Natural killer cell treated with Interleukin-12 subunit alpha and Interleukin-12 subunit beta and Interleukin-15 and Interleukin-18, amount 100 ng/mL, for 72 hours (primary cell): Measurements from ENCODE around the gene HOOK1. TPM values are rescaled to one million over a fixed set of nuclear protein-coding genes. Genes with fewer than 3 reads are reported as not detected.
A peak's percentile ranks its signal among the peaks of the same experiment; 100 is the strongest.
"Not testable (repeated sequence)": the region's sequence is repeated elsewhere in the genome, so short reads cannot be mapped to it uniquely, and the experiment has no call there.

Experiments used
- ATAC-seq, 2 donors: fragments of 150-1000 bp; cut with Tn5 transposase in 1 of 2; sonication (Bioruptor Pico), chemical (Tn5 transposase) in 1 of 2; 2 replicates each; pipeline ENCODE4 v1.10.0; 2021
- DNase-seq: peaks from one replicate; pipeline ENCODE4 v3.0.0; 2022; ENCODE audit warnings: low spot score
- H3K27ac Mint-ChIP-seq, 2 donors: 1 replicate in 1 of 2; 2 replicates in 1 of 2; pipeline ENCODE4 v1.8.0; 2022; ENCODE audit warnings: mixed read lengths in 2 of 2, mild to moderate bottlenecking in 1 of 2, moderate library complexity in 1 of 2
- H3K27me3 Mint-ChIP-seq, 2 donors: 1 replicate in 1 of 2; 2 replicates in 1 of 2; pipeline ENCODE4 v1.8.0; 2022; ENCODE audit warnings: mixed read lengths in 2 of 2
- H3K36me3 Mint-ChIP-seq: one replicate; pipeline ENCODE4 v1.8.0; 2022; ENCODE audit warnings: mixed read lengths
- H3K4me1 Mint-ChIP-seq, 2 donors: 1 replicate in 1 of 2; 2 replicates in 1 of 2; pipeline ENCODE4 v1.8.0; 2022; ENCODE audit warnings: low read depth in 2 of 2, mixed read lengths in 2 of 2, mild to moderate bottlenecking in 1 of 2
- H3K4me3 Mint-ChIP-seq: one replicate; pipeline ENCODE4 v1.8.0; 2022; ENCODE audit warnings: mixed read lengths
- H3K9me3 Mint-ChIP-seq: 2 replicates; pipeline ENCODE4 v1.8.0; 2022; ENCODE audit warnings: mixed read lengths
- total RNA-seq, 2 donors: library from RNA; stranded (reverse); gene quantifications; one replicate each; pipeline ENCODE4 v1.2.3, GENCODE V29; 2022

The HOOK1 gene
- total RNA-seq, 2 donors from 2014 or later = 1.1 to 2.6 TPM

DNA sequence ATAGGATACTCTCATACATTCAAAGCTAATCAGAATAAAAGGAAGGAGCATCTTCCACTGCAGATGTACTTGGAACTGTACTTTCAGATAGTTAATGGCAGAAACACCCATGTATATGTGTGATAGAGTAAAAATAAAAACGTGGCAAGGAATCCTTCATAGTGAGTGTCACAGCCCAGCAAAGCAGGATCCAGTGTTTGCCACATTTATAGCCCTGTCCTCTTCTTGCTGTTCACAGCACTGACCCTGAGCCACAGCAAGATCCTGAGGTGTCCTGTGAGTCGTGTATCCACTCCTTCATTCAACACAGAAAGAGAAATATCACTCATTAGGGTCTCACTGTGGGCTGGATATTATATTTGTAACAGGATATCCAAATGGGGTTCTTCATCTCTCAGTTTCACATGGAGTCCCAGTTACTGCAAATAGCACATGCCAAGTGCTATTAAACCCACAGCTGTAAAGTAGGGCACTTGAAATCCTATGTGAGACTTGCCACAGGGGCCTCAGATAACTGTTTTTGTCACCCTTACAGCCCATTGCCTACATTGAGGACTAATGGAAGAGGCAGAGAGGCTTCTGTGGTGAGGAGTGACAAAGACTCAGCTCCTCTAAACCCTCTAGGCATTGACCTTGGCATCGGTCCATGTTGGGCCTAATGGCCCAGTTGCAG, 70.5 kb downstream of the HOOK1 start:
- Mint-ChIP-seq H3K36me3 (no peaks in the 10 kb centered on the region), H3K4me1 (no peaks in the 10 kb centered on the region), H3K9me3 (no peaks in the 10 kb centered on the region), H3K27ac (no peak overlapping the region), H3K4me3 (no peak overlapping the region), H3K27me3 (peaks cover 18 to 22% of the 10 kb centered on the region in 2 donors)
- no peak for ATAC-seq
- DNase-seq = no peak

DNA sequence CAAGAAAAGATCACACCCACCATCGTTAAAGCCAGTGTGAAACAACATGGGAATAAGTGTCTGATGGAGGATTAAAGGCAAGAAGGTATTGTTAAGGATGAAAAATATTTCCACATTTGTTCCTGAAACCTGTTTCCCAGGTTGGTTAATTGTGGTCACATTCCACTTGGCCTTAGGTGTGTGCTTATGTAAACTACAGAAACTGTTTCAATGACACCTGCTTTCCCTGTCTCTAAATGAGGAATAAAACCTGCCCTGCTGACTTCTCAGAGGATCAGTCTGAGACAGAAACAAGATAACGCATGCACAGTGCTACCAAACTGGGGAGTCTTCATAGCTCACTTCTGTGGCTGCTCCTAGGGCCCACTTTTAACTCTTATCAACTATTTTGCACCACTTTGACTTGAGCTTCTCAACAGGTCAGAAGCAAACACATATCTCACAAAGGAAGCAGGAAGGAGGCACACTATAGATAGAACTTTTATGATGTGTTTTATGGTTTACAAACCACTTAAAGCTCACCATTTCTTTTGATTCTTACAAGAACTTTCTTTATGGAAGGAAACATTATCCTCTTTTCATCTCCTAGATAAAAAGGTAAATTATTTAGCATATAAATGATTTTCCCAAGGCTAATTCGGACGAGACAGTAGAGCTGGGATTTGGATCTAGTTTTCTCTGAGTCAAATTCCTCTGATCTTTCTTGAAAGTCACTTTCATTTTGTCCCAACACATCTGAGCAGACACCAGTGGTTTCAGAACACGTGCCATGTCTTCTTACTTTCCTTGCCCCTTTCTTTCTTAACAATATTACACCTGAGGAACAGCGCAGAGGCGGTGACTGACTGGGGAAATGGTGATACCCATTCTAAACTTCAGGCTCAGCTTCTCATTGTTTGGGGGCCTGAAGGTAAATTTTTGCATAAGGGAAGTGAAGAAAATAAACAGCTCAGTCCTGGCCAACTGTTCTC, 78.4 kb downstream of the HOOK1 start:
- H3K36me3 Mint-ChIP-seq = no peaks in the 10 kb centered on the region
- no peak overlapping the region for H3K27ac Mint-ChIP-seq
- DNase-seq (no peak), ATAC-seq (no peak)
- H3K4me3 Mint-ChIP-seq = no peak overlapping the region
- H3K27me3 Mint-ChIP-seq = peaks cover 0 to 7% of the 10 kb centered on the region in 2 donors
- no peaks in the 10 kb centered on the region for H3K9me3 Mint-ChIP-seq
- no peaks in the 10 kb centered on the region for H3K4me1 Mint-ChIP-seq

GRCh38 chr1:59897165-59897564, 82.4 kb downstream of the HOOK1 start:
- Mint-ChIP-seq H3K4me1 (no peaks in the 10 kb centered on the region), H3K36me3 (no peaks in the 10 kb centered on the region), H3K9me3 (no peaks in the 10 kb centered on the region), H3K27ac (no peak overlapping the region), H3K27me3 (peaks cover 0 to 8% of the 10 kb centered on the region in 2 donors), H3K4me3 (no peak overlapping the region)
- ATAC-seq (no peak), DNase-seq (no peak)

DNA sequence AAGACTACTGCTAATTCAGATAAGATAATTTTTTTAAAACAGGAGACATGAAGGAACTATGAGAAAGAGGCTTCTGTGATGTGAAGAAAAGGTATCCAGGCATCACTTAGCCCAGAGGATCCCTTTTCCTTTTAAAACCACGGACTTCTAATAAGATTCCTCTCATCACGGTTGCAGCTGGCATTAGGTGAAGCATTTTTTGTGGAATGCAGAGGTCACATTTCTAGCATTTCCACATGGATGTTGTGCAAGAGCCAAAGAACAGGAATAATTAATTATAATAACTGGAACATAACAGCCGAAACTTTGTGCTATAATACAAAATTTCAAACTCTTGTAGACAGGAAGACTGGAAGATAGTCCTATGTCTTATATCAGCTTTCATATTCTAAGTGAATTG, 84.2 kb downstream of the HOOK1 start:
- H3K27ac Mint-ChIP-seq = no peak overlapping the region
- ATAC-seq (no peak), DNase-seq (no peak)
- H3K27me3 Mint-ChIP-seq = peaks cover 7 to 8% of the 10 kb centered on the region in 2 donors
- no peaks in the 10 kb centered on the region for H3K9me3 Mint-ChIP-seq
- no peaks in the 10 kb centered on the region for H3K4me1 Mint-ChIP-seq
- no peaks in the 10 kb centered on the region for H3K36me3 Mint-ChIP-seq
- no peak overlapping the region for H3K4me3 Mint-ChIP-seq

DNA sequence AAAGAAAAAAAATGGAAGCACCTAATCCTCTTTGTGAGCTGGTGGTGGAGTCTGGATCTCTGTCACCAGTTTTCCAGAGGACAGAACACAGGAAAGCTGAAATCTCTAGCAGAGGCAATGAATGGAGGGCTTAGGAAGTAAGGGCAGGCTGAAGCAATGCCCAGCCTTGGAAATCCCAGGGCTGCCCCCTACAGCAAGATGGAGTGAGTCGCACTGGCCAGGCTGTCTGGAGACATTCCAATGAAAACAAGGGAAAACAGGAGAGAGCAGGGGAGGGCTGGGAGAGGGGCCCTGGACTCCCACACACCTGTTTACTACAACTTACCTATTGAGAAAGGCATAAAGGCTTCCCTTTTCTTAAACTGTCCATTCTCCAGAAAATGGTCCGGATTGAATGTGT, 85.9 kb downstream of the HOOK1 start:
- no peak overlapping the region for H3K27ac Mint-ChIP-seq
- no peaks in the 10 kb centered on the region for H3K9me3 Mint-ChIP-seq
- peaks cover 7 to 8% of the 10 kb centered on the region in 2 donors for H3K27me3 Mint-ChIP-seq
- ATAC-seq (no peak), DNase-seq (no peak)
- H3K36me3 Mint-ChIP-seq = no peaks in the 10 kb centered on the region
- no peaks in the 10 kb centered on the region for H3K4me1 Mint-ChIP-seq
- H3K4me3 Mint-ChIP-seq = no peak overlapping the region

DNA sequence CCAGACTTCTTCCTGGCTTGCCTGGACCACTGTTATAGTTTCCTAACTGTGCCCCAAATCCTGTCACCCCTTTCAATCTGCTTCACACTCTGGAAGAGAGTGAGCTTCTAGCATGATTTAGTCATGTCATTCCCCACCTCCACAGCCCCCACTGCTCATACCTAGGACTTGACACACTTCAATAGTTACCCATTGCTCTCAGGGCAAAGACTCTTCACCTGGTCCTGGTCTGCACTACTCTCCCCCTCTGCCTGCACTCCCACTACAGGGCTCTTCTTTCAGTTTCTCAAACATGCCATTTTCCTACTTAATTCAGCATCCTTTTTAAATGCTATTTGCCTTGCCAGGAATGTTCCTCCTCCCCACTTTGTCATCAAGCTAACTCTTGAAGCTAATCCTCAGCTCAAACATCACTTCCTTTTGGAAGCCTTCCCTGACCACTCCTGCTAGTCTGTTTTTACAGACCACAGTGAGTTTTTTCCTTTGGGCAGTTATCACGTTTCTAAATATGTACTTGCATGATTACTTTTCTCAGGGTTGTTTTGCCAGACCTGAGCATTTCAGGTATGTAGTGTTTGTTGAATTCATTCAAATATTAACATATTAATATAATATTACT, 87.1 kb downstream of the HOOK1 start:
- no peaks in the 10 kb centered on the region for H3K9me3 Mint-ChIP-seq
- H3K27ac Mint-ChIP-seq = no peak overlapping the region
- ATAC-seq = peak in 1 of 2 donors; percentile 51
- no peak overlapping the region for H3K4me3 Mint-ChIP-seq
- peaks cover 7 to 8% of the 10 kb centered on the region in 2 donors for H3K27me3 Mint-ChIP-seq
- no peaks in the 10 kb centered on the region for H3K4me1 Mint-ChIP-seq
- DNase-seq = no peak
- no peaks in the 10 kb centered on the region for H3K36me3 Mint-ChIP-seq

GRCh38 chr1:59903141-59903754, 88.5 kb downstream of the HOOK1 start:
- H3K27me3 Mint-ChIP-seq = peaks cover 7 to 8% of the 10 kb centered on the region in 2 donors
- no peak overlapping the region for H3K27ac Mint-ChIP-seq
- no peaks in the 10 kb centered on the region for H3K36me3 Mint-ChIP-seq
- no peak for ATAC-seq
- H3K9me3 Mint-ChIP-seq = no peaks in the 10 kb centered on the region
- H3K4me3 Mint-ChIP-seq = no peak overlapping the region
- DNase-seq = no peak
- H3K4me1 Mint-ChIP-seq = no peaks in the 10 kb centered on the region

DNA sequence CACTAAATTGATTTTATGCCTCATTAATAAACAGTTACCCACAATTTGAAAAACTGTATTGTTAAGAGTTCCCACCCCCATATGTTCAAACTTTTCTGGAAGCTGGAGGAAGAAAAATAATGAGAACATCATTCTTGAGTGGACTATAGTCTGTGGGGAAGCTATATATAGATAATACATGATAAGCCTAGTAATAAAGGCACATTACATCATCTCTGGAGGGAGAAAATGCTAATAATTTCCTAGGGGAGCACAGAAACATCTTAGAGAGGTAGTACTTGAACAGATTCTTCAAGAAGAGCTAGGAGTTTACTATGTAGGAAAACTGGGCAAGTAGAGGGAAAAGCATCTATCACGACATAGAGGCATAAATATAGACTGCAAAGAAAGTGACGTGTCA, 92.2 kb downstream of the HOOK1 start:
- Mint-ChIP-seq H3K9me3 (no peaks in the 10 kb centered on the region), H3K36me3 (no peaks in the 10 kb centered on the region), H3K4me1 (no peaks in the 10 kb centered on the region), H3K27ac (no peak overlapping the region), H3K27me3 (peaks cover 2 to 7% of the 10 kb centered on the region in 2 donors), H3K4me3 (no peak overlapping the region)
- DNase-seq = no peak
- no peak for ATAC-seq

DNA sequence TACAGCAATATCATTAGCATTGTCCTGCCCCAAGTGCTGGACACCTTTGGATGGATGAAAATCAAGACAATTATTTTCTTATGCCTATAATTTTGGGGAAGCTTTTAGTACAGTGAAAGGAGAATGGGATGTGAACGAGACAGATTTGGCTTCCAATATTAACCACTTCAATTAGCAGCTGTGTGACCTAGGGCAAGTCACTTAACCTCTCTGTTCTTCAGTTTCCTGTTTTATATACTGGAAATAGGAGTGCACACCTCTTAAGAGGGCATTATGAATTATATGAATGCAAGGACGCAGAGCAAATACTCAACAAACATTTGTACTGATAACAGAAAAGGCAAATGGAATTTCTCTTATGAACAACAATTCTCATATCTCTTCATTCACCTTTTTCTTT, 93.3 kb downstream of the HOOK1 start:
- Mint-ChIP-seq H3K36me3 (no peaks in the 10 kb centered on the region), H3K9me3 (no peaks in the 10 kb centered on the region), H3K4me1 (no peaks in the 10 kb centered on the region), H3K27ac (no peak overlapping the region), H3K27me3 (peaks cover 2 to 5% of the 10 kb centered on the region in 2 donors), H3K4me3 (no peak overlapping the region)
- DNase-seq (no peak), ATAC-seq (no peak)

GRCh38 chr1:59908682-59909081, 93.9 kb downstream of the HOOK1 start:
- Mint-ChIP-seq H3K27ac (no peak overlapping the region), H3K27me3 (peaks cover 6 to 7% of the 10 kb centered on the region in 2 donors), H3K4me1 (no peaks in the 10 kb centered on the region), H3K4me3 (no peak overlapping the region), H3K9me3 (no peaks in the 10 kb centered on the region), H3K36me3 (no peaks in the 10 kb centered on the region)
- no peak for ATAC-seq
- DNase-seq = no peak

DNA sequence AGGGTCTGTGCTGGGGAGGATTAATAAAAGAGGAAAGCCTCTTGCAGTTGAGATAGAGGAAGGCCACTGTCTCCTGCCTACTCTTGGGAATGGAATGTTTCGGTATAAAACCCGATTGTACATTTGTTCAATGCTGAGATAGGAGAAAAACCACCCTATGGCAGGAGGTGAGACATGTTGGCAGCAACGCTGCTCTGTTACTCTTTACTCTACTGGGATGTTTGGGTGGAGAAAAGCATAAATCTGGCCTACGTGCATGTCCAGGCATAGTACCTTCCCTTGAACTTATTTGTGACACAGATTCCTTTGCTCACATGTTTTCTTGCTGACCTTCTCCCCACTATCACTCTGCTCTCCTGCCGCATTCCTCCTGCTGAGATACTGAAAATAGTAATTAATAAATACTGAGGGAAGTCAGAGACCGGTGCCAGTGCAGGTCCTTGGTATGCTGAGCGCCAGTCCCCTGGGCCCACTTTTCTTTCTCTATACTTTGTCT, 100.1 kb downstream of the HOOK1 start:
- peaks cover 15 to 24% of the 10 kb centered on the region in 2 donors for H3K27me3 Mint-ChIP-seq
- H3K4me1 Mint-ChIP-seq, DNase-seq, H3K27ac Mint-ChIP-seq, H3K4me3 Mint-ChIP-seq, ATAC-seq, H3K9me3 Mint-ChIP-seq, H3K36me3 Mint-ChIP-seq: not testable (repeated sequence)

DNA sequence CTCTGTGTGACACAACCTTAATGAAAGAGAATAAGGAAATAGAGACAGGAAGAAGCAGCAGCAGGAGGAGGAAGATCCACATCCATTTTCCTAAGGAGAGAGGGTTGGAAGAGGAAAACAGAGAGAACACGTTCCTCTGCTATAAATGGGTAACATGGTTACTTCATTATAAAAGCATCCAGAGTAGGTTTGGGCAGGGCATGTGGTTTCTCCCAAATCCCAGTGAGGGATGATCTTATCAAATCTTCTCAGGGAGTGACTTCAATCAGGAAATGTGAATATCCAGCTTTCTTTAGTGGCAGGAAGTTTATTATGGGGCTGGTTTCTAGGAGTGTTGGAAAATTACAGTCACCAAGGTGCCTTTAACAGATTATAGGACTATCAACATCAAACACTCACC, 100.8 kb downstream of the HOOK1 start:
- ATAC-seq (no peak), DNase-seq (no peak)
- Mint-ChIP-seq H3K4me3 (no peak overlapping the region), H3K36me3 (no peaks in the 10 kb centered on the region), H3K9me3 (no peaks in the 10 kb centered on the region), H3K27me3 (peaks cover 18 to 31% of the 10 kb centered on the region in 2 donors), H3K4me1 (no peaks in the 10 kb centered on the region), H3K27ac (no peak overlapping the region)

- Mint-ChIP-seq H3K27me3 (peaks cover 23 to 38% of the 10 kb centered on the region in 2 donors), H3K4me1 (no peaks in the 10 kb centered on the region), H3K9me3 (no peaks in the 10 kb centered on the region), H3K27ac (no peak overlapping the region), H3K4me3 (no peak overlapping the region), H3K36me3 (no peaks in the 10 kb centered on the region)
- ATAC-seq (no peak), DNase-seq (no peak)
These were observed 102.5 kb downstream of the HOOK1 start for GRCh38 chr1:59917026-59917784.
